ENCODE results near the gene VAV1. TPM values are rescaled to one million over a fixed set of nuclear protein-coding genes. Genes with fewer than 3 reads are reported as not detected.

Gene VAV1
- total RNA-seq, 1 donor from 2014 or later, result 108 TPM

DNA sequence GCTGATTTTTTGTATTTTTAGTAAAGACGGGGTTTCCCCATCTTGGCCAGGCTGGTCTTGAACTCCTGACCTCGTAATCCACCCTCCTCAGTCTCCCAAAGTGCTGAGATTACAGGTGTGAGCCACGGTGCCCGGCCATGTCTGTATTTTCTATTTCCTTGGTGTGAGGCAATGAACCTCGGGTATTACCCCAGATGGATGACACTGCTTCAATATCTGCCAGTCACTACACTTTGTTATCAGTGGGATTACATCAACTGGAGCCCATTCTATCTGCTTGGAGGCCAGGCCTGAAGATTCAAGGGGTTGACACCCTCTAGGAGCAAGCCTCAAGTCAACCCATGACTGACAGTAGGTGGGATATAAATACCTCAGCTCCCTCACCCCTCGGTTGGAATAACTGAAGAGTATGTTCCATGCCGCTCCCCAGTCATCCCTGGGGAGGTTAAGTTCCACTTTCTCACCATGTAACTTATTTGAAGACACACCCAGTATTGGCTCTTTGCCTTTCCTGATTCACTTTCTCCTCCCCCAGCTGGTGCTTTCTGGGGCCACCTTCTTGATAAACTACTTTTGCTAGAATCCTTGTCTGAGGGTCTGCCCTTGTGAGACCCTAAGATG is 113.9 kb downstream of the VAV1 start:
- intact Hi-C loops (cut with micrococcal nuclease), result loop anchor here (10.0 kb wide), 1 partner anchor 118 kb away; no protein-coding TSS in a partner anchor

- intact Hi-C loops (cut with micrococcal nuclease), result loop anchor here (10.0 kb wide), 1 partner anchor 117 kb away; no protein-coding TSS in a partner anchor
Observed at GRCh38 chr19:6887316-6887715, 114.8 kb downstream of the VAV1 start, which contains the start of gene ADGRE1. Gene ADGRE1 (plus strand): TSS chr19:6887579. CDS start chr19:6887609, 30 bp downstream.

DNA sequence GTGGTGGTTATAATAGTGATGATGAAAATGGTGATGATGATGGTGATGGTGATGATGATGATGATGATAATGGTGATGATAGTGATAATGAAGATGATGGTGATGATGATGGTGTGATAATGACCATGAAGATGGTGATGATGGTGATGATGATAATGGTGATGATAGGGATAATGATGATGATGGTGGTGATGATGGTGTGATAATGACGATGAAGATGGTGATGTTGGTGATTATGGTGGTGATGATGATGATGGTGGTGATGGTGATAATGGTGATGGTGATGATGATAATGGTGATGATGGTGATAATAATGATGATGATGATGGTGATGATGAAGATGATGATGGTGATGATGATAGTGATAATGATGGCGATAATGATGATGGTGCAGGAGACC is 116.5 kb downstream of the VAV1 start:
- intact Hi-C loops (cut with micrococcal nuclease), result loop anchor here (10.0 kb wide), 1 partner anchor 116 kb away; no protein-coding TSS in a partner anchor

- intact Hi-C loops (cut with micrococcal nuclease), result no loop called here
Observed at GRCh38 chr19:6890401-6890913, 117.9 kb downstream of the VAV1 start.

- intact Hi-C loops (cut with micrococcal nuclease), result no loop called here
Observed at GRCh38 chr19:6890938-6891337, 118.4 kb downstream of the VAV1 start.

DNA sequence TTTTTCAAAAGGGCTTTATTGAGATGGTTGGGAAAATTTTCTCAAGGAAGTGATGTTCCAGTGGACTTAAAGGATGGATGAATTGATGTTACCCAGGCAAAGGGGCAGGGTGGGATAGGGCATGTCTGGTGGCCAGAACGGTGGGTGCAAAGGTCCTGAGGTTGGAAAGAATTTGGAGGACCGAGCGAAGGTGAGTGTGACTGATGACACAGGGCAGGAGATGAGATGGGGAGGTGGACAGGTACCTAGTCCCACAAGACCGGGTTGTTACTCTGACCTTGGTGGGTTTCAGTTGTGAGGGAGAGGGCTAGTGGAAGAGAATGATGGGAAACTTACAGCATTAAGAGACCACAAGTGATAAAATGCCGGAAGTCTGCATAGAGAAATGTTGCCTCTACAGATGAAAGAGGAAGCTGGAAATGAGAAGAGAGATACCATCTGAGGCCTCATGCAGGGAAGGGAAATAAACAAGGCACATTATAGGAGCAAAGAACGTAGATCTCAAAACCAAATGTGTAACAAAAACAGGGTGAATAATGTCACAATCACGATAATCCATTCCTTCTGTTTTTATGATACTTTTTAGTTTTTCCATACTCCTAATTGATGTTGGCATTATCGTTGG is 119.4 kb downstream of the VAV1 start:
- intact Hi-C loops (cut with micrococcal nuclease), result no loop called here

- intact Hi-C loops (cut with micrococcal nuclease), result no loop called here
Observed at GRCh38 chr19:6894313-6894712, 121.8 kb downstream of the VAV1 start.

DNA sequence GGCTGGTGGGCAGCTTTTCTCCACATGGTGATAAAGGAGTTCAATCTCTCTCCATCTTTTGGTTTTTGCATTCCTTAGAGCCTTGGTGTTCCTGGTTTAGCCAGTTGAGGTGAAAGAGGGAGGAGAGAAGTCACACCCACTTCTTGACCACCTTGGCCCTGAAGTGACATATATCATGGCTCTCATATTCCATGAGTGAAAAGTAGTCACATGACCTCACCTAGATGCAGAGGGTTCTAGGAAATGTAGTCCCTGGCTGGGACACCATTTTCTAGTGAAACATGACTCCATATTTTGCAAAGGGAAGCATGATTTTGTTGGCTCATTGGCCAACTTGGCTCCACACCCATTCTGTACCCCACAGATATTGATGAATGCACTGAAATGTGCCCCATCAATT is 130.9 kb downstream of the VAV1 start:
- intact Hi-C loops (cut with micrococcal nuclease), result no loop called here

GRCh38 chr19:6906559-6907060 is 134.1 kb downstream of the VAV1 start:
- intact Hi-C loops (cut with micrococcal nuclease), result no loop called here

Other genes starting within 250 kb of the VAV1 start
- gene TNFSF9, start 241.7 kb upstream of the VAV1 start, total RNA-seq, result 1.6 and 2.0 TPM in 2 replicates
- 30.1 and 32.8 TPM in 2 replicates for gene CD70, start 181.6 kb upstream of the VAV1 start, total RNA-seq
- 30.7 TPM in 2 replicates for gene TNFSF14, start 102.5 kb upstream of the VAV1 start, total RNA-seq
- 0.59 and 0.66 TPM in 2 replicates for gene C3, start 52.1 kb upstream of the VAV1 start, total RNA-seq
- gene GPR108, start 35.1 kb upstream of the VAV1 start, total RNA-seq, result 66.1 and 72.4 TPM in 2 replicates
- gene TRIP10, start 33.0 kb upstream of the VAV1 start, total RNA-seq, result 13.7 TPM in 2 replicates
- 20.8 and 21.0 TPM in 2 replicates for gene SH2D3A, start 5.3 kb upstream of the VAV1 start, total RNA-seq
- 1.8 and 2.0 TPM in 2 replicates for gene ADGRE1, start 114.9 kb downstream of the VAV1 start, total RNA-seq
- not detected in 2 replicates for gene MBD3L2B, start 248.7 kb downstream of the VAV1 start, total RNA-seq